B cell (primary cell): ENCODE results near the gene DHDH. TPM values are rescaled to one million over a fixed set of nuclear protein-coding genes. Genes with fewer than 3 reads are reported as not detected.

Experiments
- ATAC-seq: fragments of 200-7000 bp; cut with Tn5 transposase; one replicate; pipeline ENCODE4 v1.10.0; 2021; ENCODE audit warnings: low read depth, mild to moderate bottlenecking, moderate number of reproducible peaks, moderate library complexity
- CTCF ChIA-PET: fragments of 350-600 bp; sonication (Branson Sonifier 250); formaldehyde crosslinking; loops from one replicate; lab custom pipeline; 2021; ENCODE audit warnings: antibody characterized with exemption, inconsistent platforms; lab: Charles Lee
- POLR2A ChIA-PET: fragments of 350-600 bp; sonication (Branson Sonifier 250); formaldehyde crosslinking; loops from one replicate; lab custom pipeline; 2021; ENCODE audit warnings: antibody characterized with exemption; lab: Charles Lee
- DNase-seq: peaks from one replicate; pipeline ENCODE4 v3.0.0; 2013
- H2AFZ ChIP-seq: 2 replicates; pipeline ENCODE4 v1.6.1; 2012; ENCODE audit warnings: mild to moderate bottlenecking, low read depth, low read length; ENCODE audit not compliant: insufficient read depth, poor library complexity, severe bottlenecking
- H3K27ac ChIP-seq, 2 donors: 1 replicate in 1 of 2; 2 replicates in 1 of 2; pipeline ENCODE4 v1.5.1; 2012 to 2013; ENCODE audit warnings: low read length in 2 of 2, mild to moderate bottlenecking in 2 of 2, moderate library complexity in 1 of 2
- H3K27me3 ChIP-seq, 4 experiments: fragments of 200-600 bp in 1 of 4; sonication (generic) in 1 of 4; replicated peaks in 1 of 4; 1 replicate in 2 of 4; 2 replicates in 2 of 4; pipeline versions ENCODE4 v1.6.1 to v1.7.0; 2013 to 2016; ENCODE audit warnings: low read length in 3 of 4, mild to moderate bottlenecking in 2 of 4, mixed read lengths in 1 of 4, moderate library complexity in 1 of 4; ENCODE audit not compliant: insufficient read depth in 4 of 4, control insufficient read depth in 3 of 4; ENCODE audit errors: control extremely low read depth in 1 of 4
- H3K36me3 ChIP-seq, 2 experiments: replicated peaks in 1 of 2; 1 replicate in 1 of 2; 2 replicates in 1 of 2; pipeline versions ENCODE4 v1.6.1 to v1.7.1; 2013; ENCODE audit warnings: low read length in 1 of 2; ENCODE audit not compliant: insufficient read depth in 2 of 2, control insufficient read depth in 1 of 2; ENCODE audit errors: control extremely low read depth in 1 of 2, extremely low read depth in 1 of 2
- H3K4me1 ChIP-seq, 2 donors: fragments of 200-600 bp in 1 of 2; sonication (generic) in 1 of 2; 1 replicate in 1 of 2; 2 replicates in 1 of 2; pipeline versions ENCODE4 v1.5.1 to v1.6.1; 2013 to 2017; ENCODE audit warnings: low read length in 2 of 2; ENCODE audit not compliant: control insufficient read depth in 2 of 2, insufficient read depth in 2 of 2
- H3K4me2 ChIP-seq: replicated peaks from 2 replicates; pipeline ENCODE3; 2012; ENCODE audit warnings: mild to moderate bottlenecking, low read depth, low read length; ENCODE audit not compliant: poor library complexity, severe bottlenecking
- H3K4me3 ChIP-seq, 5 experiments: fragments of 200-600 bp in 1 of 5; sonication (generic) in 1 of 5; 1 replicate in 3 of 5; 2 replicates in 2 of 5; pipeline versions ENCODE4 v1.5.1 to v1.7.0; 2011 to 2016; ENCODE audit warnings: low read length in 4 of 5, mild to moderate bottlenecking in 4 of 5, low read depth in 2 of 5, control low read depth in 1 of 5, moderate library complexity in 1 of 5; ENCODE audit not compliant: insufficient read depth in 1 of 5; ENCODE audit errors: control extremely low read depth in 1 of 5, extremely low read depth in 1 of 5
- H3K79me2 ChIP-seq: fragments of 200-600 bp; sonication (generic); one replicate; pipeline ENCODE4 v1.6.0; 2016; ENCODE audit warnings: low read length; ENCODE audit not compliant: control insufficient read depth, insufficient read depth
- H3K9ac ChIP-seq: fragments of 200-600 bp; sonication (generic); 2 replicates; pipeline ENCODE4 v1.6.1; 2017; ENCODE audit warnings: mild to moderate bottlenecking, low read length, moderate library complexity
- H3K9me3 ChIP-seq, 3 donors: one replicate each; pipeline versions ENCODE4 v1.6.1 to v1.7.1; 2013; ENCODE audit warnings: low read length in 2 of 3; ENCODE audit not compliant: control insufficient read depth in 2 of 3, insufficient read depth in 1 of 3; ENCODE audit errors: control extremely low read depth in 1 of 3
- H4K20me1 ChIP-seq: 2 replicates; pipeline ENCODE4 v1.6.0; 2012; ENCODE audit warnings: mild to moderate bottlenecking, low read length; ENCODE audit not compliant: insufficient read depth, control insufficient read depth, poor library complexity, severe bottlenecking
- H3K27ac Mint-ChIP-seq: one replicate; pipeline ENCODE4 v1.8.0; 2021; ENCODE audit warnings: mixed read lengths
- H3K27me3 Mint-ChIP-seq: one replicate; pipeline ENCODE4 v1.8.0; 2021; ENCODE audit warnings: mixed read lengths
- H3K4me1 Mint-ChIP-seq: one replicate; pipeline ENCODE4 v1.8.0; 2021; ENCODE audit warnings: mixed read lengths
- H3K4me3 Mint-ChIP-seq: one replicate; pipeline ENCODE4 v1.8.0; 2021; ENCODE audit warnings: mixed read lengths
- H3K9me3 Mint-ChIP-seq: one replicate; pipeline ENCODE4 v1.8.0; 2022; ENCODE audit warnings: mixed read lengths; ENCODE audit not compliant: insufficient read depth
- CTCF ChIP-seq: fragments of 200-600 bp; IDR thresholded peaks from one replicate; pipeline ENCODE4 v1.8.0; 2022; ENCODE audit warnings: antibody characterized with exemption, mild to moderate bottlenecking
- EZH2 ChIP-seq: IDR thresholded peaks from 2 replicates; pipeline ENCODE4 v1.6.1; 2012; ENCODE audit warnings: borderline replicate concordance, low read depth, mild to moderate bottlenecking, moderate library complexity, low read length; ENCODE audit not compliant: insufficient read depth, poor library complexity, severe bottlenecking
- WGBS: methylation state at CpG from one replicate; pipeline ENCODE4 v1.1.5; 2013; ENCODE audit warnings: missing lambda C conversion rate; ENCODE audit not compliant: insufficient coverage; 5-methylcytosine and 5-hydroxymethylcytosine counted together
- intact Hi-C: fragments of 100-400 bp; cut with micrococcal nuclease; formaldehyde crosslinking; loops from one replicate; pipeline ENCODE4 v1.10.0; 2022
- polyA minus RNA-seq: library from RNA; depleted of rRNA, polyadenylated mRNA; stranded (reverse); fragments of >200 nt; gene quantifications from 2 replicates; pipeline ENCODE4 v1.2.3, GENCODE V29; 2012
- polyA plus RNA-seq: library from polyadenylated mRNA; depleted of rRNA; stranded (reverse); fragments of >200 nt; gene quantifications from 2 replicates; pipeline ENCODE4 v1.2.3, GENCODE V29; 2012
- total RNA-seq, 2 donors: library from RNA; stranded (reverse); fragments of 120-200 nt in 1 of 2; gene quantifications; 1 replicate in 1 of 2; 2 replicates in 1 of 2; pipeline versions ENCODE4 v1.2.3 to v1.2.4, GENCODE V29; 2013 to 2022

DHDH gene
- total RNA-seq (0.64 TPM in 1 of 2 replicates, not detected in the other), polyA plus RNA-seq (0.82 TPM in 1 of 2 replicates, not detected in the other), polyA minus RNA-seq (not detected in 2 replicates)
- 0.19 TPM for total RNA-seq (2013)

- Histone ChIP-seq H3K79me2 (no peaks in the 10 kb centered on the region), H3K27me3 (peaks cover 0 to 10% (median 3%) of the 10 kb centered on the region in 4 experiments), H3K4me2 (peak within 1 kb of the TSS; percentile 91), H3K4me3 (peak within 1 kb of the TSS; percentile 32 to 67 (median 47)), H3K27ac (no peak within 1 kb of the TSS), H3K9ac (peak within 1 kb of the TSS; percentile 64), H2AFZ (peak within 1 kb of the TSS; percentile 93), H3K9me3 (no peaks in the 10 kb centered on the region), H3K36me3 (no peaks in the 10 kb centered on the region), H3K4me1 (peaks cover 12 to 15% of the 10 kb centered on the region in 2 donors), H4K20me1 (no peaks in the 10 kb centered on the region)
- DNase-seq = peak; percentile 87
- Mint-ChIP-seq H3K9me3 (no peaks in the 10 kb centered on the region), H3K27ac (peak within 1 kb of the TSS; percentile 41), H3K4me1 (peaks cover 11% of the 10 kb centered on the region), H3K4me3 (peak within 1 kb of the TSS; percentile 91), H3K27me3 (peaks cover 12% of the 10 kb centered on the region)
- ATAC-seq = peak; percentile 98
- CTCF ChIA-PET = interaction anchor here (0.9 to 2.2 kb wide), 4 partner anchors 37 to 138 kb away, joined by 4 to 18 read pairs (median 4); partner anchors contain the start of genes GYS1 and RUVBL2
- POLR2A ChIA-PET = interaction anchor here (0.5 kb wide), 2 partner anchors 95 to 322 kb away, joined by 3 to 8 read pairs; no protein-coding TSS in a partner anchor
- TF ChIP-seq EZH2 = no peak
- no peak for TF ChIP-seq CTCF
- WGBS = 1% methylated on average over 39 of the region's 43 CpGs
- intact Hi-C loops = loop anchor here (1.0 to 2.0 kb wide), 3 partner anchors 21 to 38 kb away; partner anchors contain the start of genes BAX and NUCB1
Observed at GRCh38 chr19:48933382-48933932, at the start of gene DHDH. Gene DHDH (plus strand): TSS chr19:48933699. CDS start chr19:48933722, 23 bp downstream.

- Histone ChIP-seq H4K20me1 (peaks cover 6% of the 10 kb centered on the region), H3K36me3 (peaks cover 0 to 4% of the 10 kb centered on the region in 2 experiments), H3K4me3 (no peak overlapping the region), H3K4me2 (no peak overlapping the region), H2AFZ (no peak overlapping the region), H3K9ac (no peak overlapping the region), H3K9me3 (peaks cover 0 to 3% (median 0%) of the 10 kb centered on the region in 3 donors), H3K79me2 (peaks cover under 1% of the 10 kb centered on the region), H3K4me1 (peaks cover 0 to 14% of the 10 kb centered on the region in 2 donors), H3K27ac (no peak overlapping the region), H3K27me3 (no peaks in the 10 kb centered on the region)
- Mint-ChIP-seq H3K4me3 (no peak overlapping the region), H3K27ac (no peak overlapping the region), H3K27me3 (no peaks in the 10 kb centered on the region), H3K9me3 (no peaks in the 10 kb centered on the region), H3K4me1 (peaks cover 9% of the 10 kb centered on the region)
- DNase-seq = no peak
- CTCF ChIA-PET = no interaction called here
- 100% methylated on average over 2 of the region's 7 CpGs for WGBS
- no peak for TF ChIP-seq EZH2
- no peak for TF ChIP-seq CTCF
- POLR2A ChIA-PET = no interaction called here
- no peak for ATAC-seq
- intact Hi-C loops = no loop called here
Observed at GRCh38 chr19:48883726-48884125, 49.8 kb upstream of the DHDH start.
